Measurements from ENCODE around the gene CBL. TPM values are rescaled to one million over a fixed set of nuclear protein-coding genes. Genes with fewer than 3 reads are reported as not detected.

Gene CBL
- total RNA-seq, 2 experiments from 2014 or later = 26.3 to 26.9 TPM

GRCh38 chr11:119332111-119332765 lies 126.1 kb downstream of the CBL start:
- ChIA-PET CTCF (interaction anchor here (11.0 kb wide), 1 partner anchor 8 kb away, joined by 122 read pairs; no protein-coding TSS in a partner anchor), POLR2A (no interaction called here)

- CTCF ChIA-PET = interaction anchor here (1.0 to 11.0 kb wide), 3 partner anchors 10 to 22 kb away, joined by 3 to 122 read pairs (median 9); no protein-coding TSS in a partner anchor
- POLR2A ChIA-PET = no interaction called here
Observed at GRCh38 chr11:119334174-119334930, 128.2 kb downstream of the CBL start, which contains the start of gene RNF26. Gene RNF26 (plus strand): TSS chr11:119334527. CDS start chr11:119335123, 596 bp downstream.

GRCh38 chr11:119335091-119335654 lies 129.0 kb downstream of the CBL start:
- POLR2A ChIA-PET = no interaction called here
- CTCF ChIA-PET = interaction anchor here (3.0 to 11.0 kb wide), 2 partner anchors 11 to 21 kb away, joined by 9 to 122 read pairs; no protein-coding TSS in a partner anchor

GRCh38 chr11:119335655-119336543 lies 129.8 kb downstream of the CBL start:
- ChIA-PET POLR2A (no interaction called here), CTCF (interaction anchor here (3.0 to 11.0 kb wide), 2 partner anchors 11 to 20 kb away, joined by 9 to 122 read pairs; no protein-coding TSS in a partner anchor)

GRCh38 chr11:119336744-119337469 lies 130.8 kb downstream of the CBL start:
- CTCF ChIA-PET = interaction anchor here (0.9 to 11.0 kb wide), 5 partner anchors 12 to 138 kb away, joined by 3 to 122 read pairs (median 8); no protein-coding TSS in a partner anchor
- POLR2A ChIA-PET = no interaction called here

GRCh38 chr11:119337581-119338317 lies 131.6 kb downstream of the CBL start:
- ChIA-PET POLR2A (interaction anchor here (0.9 to 1.0 kb wide), 2 partner anchors 130 to 547 kb away, joined by 4 to 8 read pairs; partner anchors contain the start of gene DDX6), CTCF (interaction anchor here (0.6 to 11.0 kb wide), 21 partner anchors 8 to 1599 kb away, joined by 3 to 122 read pairs (median 4); partner anchors contain the start of genes MCAM, NLRX1 and USP2)

GRCh38 chr11:119338318-119338890 lies 132.3 kb downstream of the CBL start:
- POLR2A ChIA-PET = interaction anchor here (0.6 to 1.0 kb wide), 4 partner anchors 12 to 547 kb away, joined by 4 to 9 read pairs (median 6); partner anchors contain the start of gene DDX6
- CTCF ChIA-PET = interaction anchor here (0.6 to 11.0 kb wide), 22 partner anchors 9 to 184 kb away, joined by 3 to 122 read pairs (median 4); partner anchors contain the start of genes MCAM, NLRX1 and USP2

- ChIA-PET CTCF (interaction anchor here (0.8 to 11.0 kb wide), 16 partner anchors 10 to 175 kb away, joined by 3 to 122 read pairs (median 4); partner anchors contain the start of genes MCAM, NLRX1 and USP2), POLR2A (interaction anchor here (0.6 to 0.8 kb wide), 2 partner anchors 12 to 265 kb away, joined by 4 to 9 read pairs; no protein-coding TSS in a partner anchor)
Observed at GRCh38 chr11:119338965-119339588, 132.9 kb downstream of the CBL start.

- ChIA-PET POLR2A (no interaction called here), CTCF (interaction anchor here (0.6 to 11.0 kb wide), 10 partner anchors 11 to 272 kb away, joined by 3 to 122 read pairs (median 4); partner anchors contain the start of gene VPS11)
Observed at GRCh38 chr11:119339589-119340334, 133.6 kb downstream of the CBL start.

GRCh38 chr11:119340335-119341221 lies 134.4 kb downstream of the CBL start, which contains the start of gene C1QTNF5:
Gene C1QTNF5 (minus strand): TSS chr11:119340883. CDS start chr11:119340397, 486 bp downstream.
- ChIA-PET CTCF (interaction anchor here (0.6 to 11.0 kb wide), 13 partner anchors 10 to 273 kb away, joined by 3 to 122 read pairs (median 3); partner anchors contain the start of genes USP2 and VPS11), POLR2A (no interaction called here)

- ChIA-PET POLR2A (no interaction called here), CTCF (interaction anchor here (0.7 to 11.0 kb wide), 6 partner anchors 15 to 133 kb away, joined by 3 to 122 read pairs (median 6); partner anchors contain the start of gene USP2)
Observed at GRCh38 chr11:119341222-119342022, 135.3 kb downstream of the CBL start.

- ChIA-PET POLR2A (no interaction called here), CTCF (interaction anchor here (0.8 to 1.6 kb wide), 3 partner anchors 32 to 133 kb away, joined by 3 to 8 read pairs (median 4); partner anchors contain the start of gene USP2)
Observed at GRCh38 chr11:119342023-119342300, 135.8 kb downstream of the CBL start.

- ChIA-PET POLR2A (no interaction called here), CTCF (interaction anchor here (0.8 to 1.6 kb wide), 4 partner anchors 14 to 132 kb away, joined by 3 to 8 read pairs (median 4); partner anchors contain the start of gene USP2)
Observed at GRCh38 chr11:119342362-119343130, 136.4 kb downstream of the CBL start.
